Lower lobe of right lung (tissue), 2 donors: ENCODE measurements around the gene CENPK. TPM values are rescaled to one million over a fixed set of nuclear protein-coding genes. Genes with fewer than 3 reads are reported as not detected.

Source experiments
- ATAC-seq, 2 donors: fragments of 200-7000 bp; cut with Tn5 transposase; one replicate each; pipeline ENCODE4 v1.9.1; 2020 to 2022; ENCODE audit warnings: mild to moderate bottlenecking in 2 of 2, moderate library complexity in 2 of 2
- DNase-seq: peaks from one replicate; pipeline ENCODE4 v3.0.0-alpha.2; 2020
- H3K27ac ChIP-seq: fragments of 200-600 bp; one replicate; pipeline ENCODE4 v1.8.0; 2022
- H3K27me3 ChIP-seq: fragments of 200-600 bp; one replicate; pipeline ENCODE4 v1.8.0; 2022; ENCODE audit warnings: low read depth
- H3K36me3 ChIP-seq: fragments of 200-600 bp; one replicate; pipeline ENCODE4 v1.8.0; 2022; ENCODE audit warnings: mild to moderate bottlenecking
- H3K4me1 ChIP-seq: fragments of 200-600 bp; one replicate; pipeline ENCODE4 v1.8.0; 2022
- H3K4me3 ChIP-seq: fragments of 200-600 bp; one replicate; pipeline ENCODE4 v1.8.0; 2022; ENCODE audit warnings: mild to moderate bottlenecking
- H3K9me3 ChIP-seq: fragments of 200-600 bp; one replicate; pipeline ENCODE4 v1.8.0; 2022
- CTCF ChIP-seq: fragments of 200-600 bp; IDR thresholded peaks from one replicate; pipeline ENCODE4 v1.8.0; 2022; ENCODE audit warnings: antibody characterized with exemption, mild to moderate bottlenecking
- intact Hi-C: fragments of 100-400 bp; cut with DNase I; formaldehyde crosslinking; loops from one replicate; pipeline ENCODE4 v1.11.0; 2022
- total RNA-seq: library from RNA; stranded (reverse); fragmentation: NEBNext Ultra II Directional; extraction: Animal tissue kit (Norgen Biotek cat#: 25700); gene quantifications from one replicate; pipeline ENCODE4 v1.2.1, GENCODE V29; 2021
- donor health status: DM: no; HTN: yes; CAD: no; lungs with severe emphysema.

The CENPK gene
- total RNA-seq, 1 donor from 2014 or later: 2.9 TPM

- peaks cover 18% of the 10 kb centered on the region for H3K4me1 ChIP-seq
- H3K9me3 ChIP-seq: no peaks in the 10 kb centered on the region
- no peak for DNase-seq
- peak overlapping the region; percentile 60 for H3K4me3 ChIP-seq
- no peaks in the 10 kb centered on the region for H3K27me3 ChIP-seq
- intact Hi-C loops: loop anchor here (10.0 kb wide), 1 partner anchor 666 kb away; no protein-coding TSS in a partner anchor
- peak overlapping the region; percentile 76 for H3K27ac ChIP-seq
- no peak for ATAC-seq
- no peak for TF ChIP-seq CTCF
- H3K36me3 ChIP-seq: no peaks in the 10 kb centered on the region
Observed at GRCh38 chr5:65481171-65481581, 81.8 kb downstream of the CENPK start.

GRCh38 chr5:65480306-65480865 lies 82.6 kb downstream of the CENPK start:
- no peak for TF ChIP-seq CTCF
- Histone ChIP-seq H3K27me3 (no peaks in the 10 kb centered on the region), H3K9me3 (no peaks in the 10 kb centered on the region), H3K4me3 (peak overlapping the region; percentile 60), H3K4me1 (peaks cover 18% of the 10 kb centered on the region), H3K36me3 (no peaks in the 10 kb centered on the region), H3K27ac (peak overlapping the region; percentile 59)
- peak; percentile 70 for DNase-seq
- peak; percentile 28 to 38 for ATAC-seq
- intact Hi-C loops: loop anchor here (10.0 kb wide), 1 partner anchor 666 kb away; no protein-coding TSS in a partner anchor

GRCh38 chr5:65479527-65479926 lies 83.4 kb downstream of the CENPK start:
- no peak overlapping the region for H3K4me3 ChIP-seq
- ATAC-seq: no peak
- no peak for TF ChIP-seq CTCF

GRCh38 chr5:65478336-65478735 lies 84.6 kb downstream of the CENPK start:
- no peak overlapping the region for H3K4me3 ChIP-seq
- H3K9me3 ChIP-seq: no peaks in the 10 kb centered on the region
- no peak for TF ChIP-seq CTCF
- intact Hi-C loops: no loop called here
- no peaks in the 10 kb centered on the region for H3K27me3 ChIP-seq
- ATAC-seq: no peak
- DNase-seq: no peak
- H3K27ac ChIP-seq: no peak overlapping the region
- H3K36me3 ChIP-seq: no peaks in the 10 kb centered on the region
- H3K4me1 ChIP-seq: peaks cover 14% of the 10 kb centered on the region

More at GRCh38 chr5:65479527-65479926, 83.4 kb downstream of the CENPK start:
- DNase-seq: no peak
- intact Hi-C loops: no loop called here
- H3K4me1 ChIP-seq: peaks cover 18% of the 10 kb centered on the region
- no peaks in the 10 kb centered on the region for H3K36me3 ChIP-seq
- H3K27ac ChIP-seq: no peak overlapping the region
- no peaks in the 10 kb centered on the region for H3K27me3 ChIP-seq
- H3K9me3 ChIP-seq: no peaks in the 10 kb centered on the region

GRCh38 chr5:65475895-65476294 lies 87.1 kb downstream of the CENPK start:
- no peak for TF ChIP-seq CTCF
- H3K27ac ChIP-seq: no peak overlapping the region
- no peaks in the 10 kb centered on the region for H3K9me3 ChIP-seq
- ATAC-seq: no peak
- H3K27me3 ChIP-seq: no peaks in the 10 kb centered on the region
- no peaks in the 10 kb centered on the region for H3K36me3 ChIP-seq
- intact Hi-C loops: no loop called here
- H3K4me3 ChIP-seq: no peak overlapping the region
- DNase-seq: no peak
- H3K4me1 ChIP-seq: peaks cover 5% of the 10 kb centered on the region
